ENCODE data around the gene GMDS.

GMDS gene

DNA sequence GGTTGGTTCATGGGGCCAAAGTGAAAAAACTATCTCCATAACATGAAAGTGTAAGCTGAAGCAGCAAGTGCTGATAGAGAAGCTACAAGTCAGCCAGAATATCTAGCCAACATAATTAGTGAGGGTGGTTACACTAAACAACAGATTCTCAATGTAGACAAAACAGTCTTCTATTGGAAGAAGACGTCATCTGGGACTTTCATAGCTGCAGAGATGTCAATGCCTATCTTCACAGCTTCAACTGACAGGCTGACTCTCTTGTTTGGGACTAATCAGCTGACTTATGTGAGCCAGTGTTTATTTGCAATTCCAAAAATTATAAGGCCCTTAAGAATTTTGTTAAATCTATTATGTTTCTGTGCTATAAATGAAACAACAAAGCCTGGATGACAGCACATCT, 63.2 kb downstream of the GMDS start:
- no peaks in the 10 kb centered on the region for H3K4me1 ChIP-seq (ENCODE audit: control insufficient read depth, insufficient read depth, low read length)
- WGBS (ENCODE audit: insufficient coverage, insufficient read length), result no CpG with 5 or more reads among the region's 1 CpG
- no peak overlapping the region for H3K4me3 ChIP-seq (ENCODE audit: low read length)
- DNase-seq (ENCODE audit: low read depth, low spot score), result no peak
- no peaks in the 10 kb centered on the region for H3K9me3 ChIP-seq (ENCODE audit: control insufficient read depth, insufficient read depth, low read length)
- no peaks in the 10 kb centered on the region for H3K36me3 ChIP-seq (ENCODE audit: control insufficient read depth, insufficient read depth, low read length)
- no peak overlapping the region for H3K27ac ChIP-seq (ENCODE audit: low read length)
- H3K27me3 ChIP-seq (ENCODE audit: control insufficient read depth, insufficient read depth, low read length), result no peaks in the 10 kb centered on the region

DNA sequence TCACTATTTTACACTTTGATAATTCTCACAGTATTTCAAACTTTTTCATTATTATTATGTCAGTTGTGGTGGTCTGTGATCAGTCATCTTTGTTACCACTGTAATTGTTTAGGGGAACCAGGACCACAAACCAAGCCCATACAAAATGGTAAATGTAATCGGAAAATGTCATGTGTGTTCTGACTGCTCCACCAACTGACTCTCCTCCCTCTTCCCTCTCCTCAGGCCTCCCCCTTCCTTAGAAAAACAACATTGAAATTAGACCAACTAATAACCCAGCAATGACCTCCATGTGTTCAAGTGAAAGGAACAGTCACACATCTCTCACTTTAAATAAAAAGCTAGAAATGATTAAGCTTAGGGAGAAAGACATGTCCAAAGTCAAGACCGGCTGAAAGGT, 63.8 kb downstream of the GMDS start:
- H3K36me3 ChIP-seq (ENCODE audit: control insufficient read depth, insufficient read depth, low read length), result no peaks in the 10 kb centered on the region
- no peaks in the 10 kb centered on the region for H3K27me3 ChIP-seq (ENCODE audit: control insufficient read depth, insufficient read depth, low read length)
- no peaks in the 10 kb centered on the region for H3K9me3 ChIP-seq (ENCODE audit: control insufficient read depth, insufficient read depth, low read length)
- DNase-seq (ENCODE audit: low read depth, low spot score), result no peak
- H3K4me1 ChIP-seq (ENCODE audit: control insufficient read depth, insufficient read depth, low read length), result no peaks in the 10 kb centered on the region
- no peak overlapping the region for H3K4me3 ChIP-seq (ENCODE audit: low read length)
- no peak overlapping the region for H3K27ac ChIP-seq (ENCODE audit: low read length)
- WGBS (ENCODE audit: insufficient coverage, insufficient read length), result no CpG with 5 or more reads among the region's 2 CpGs

DNA sequence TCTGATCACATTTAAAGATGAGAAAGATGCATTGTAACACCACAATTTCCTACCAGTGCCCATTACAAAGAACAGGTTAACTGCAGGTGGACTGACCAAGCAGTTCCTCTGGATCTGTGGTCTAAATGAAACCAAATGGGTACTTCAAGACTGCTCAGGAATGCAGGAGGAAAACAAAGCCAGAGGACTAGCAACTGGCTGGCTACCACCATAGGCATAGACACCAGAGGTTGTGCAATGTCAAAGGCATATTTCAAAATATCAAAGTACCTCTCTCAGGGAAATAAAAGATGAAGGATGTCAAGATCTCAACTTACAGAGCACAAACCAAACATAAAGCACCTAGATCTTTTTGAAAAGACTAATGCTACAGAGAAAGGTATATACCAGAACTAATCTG, 65.5 kb downstream of the GMDS start:
- no peaks in the 10 kb centered on the region for H3K4me1 ChIP-seq (ENCODE audit: control insufficient read depth, insufficient read depth, low read length)

DNA sequence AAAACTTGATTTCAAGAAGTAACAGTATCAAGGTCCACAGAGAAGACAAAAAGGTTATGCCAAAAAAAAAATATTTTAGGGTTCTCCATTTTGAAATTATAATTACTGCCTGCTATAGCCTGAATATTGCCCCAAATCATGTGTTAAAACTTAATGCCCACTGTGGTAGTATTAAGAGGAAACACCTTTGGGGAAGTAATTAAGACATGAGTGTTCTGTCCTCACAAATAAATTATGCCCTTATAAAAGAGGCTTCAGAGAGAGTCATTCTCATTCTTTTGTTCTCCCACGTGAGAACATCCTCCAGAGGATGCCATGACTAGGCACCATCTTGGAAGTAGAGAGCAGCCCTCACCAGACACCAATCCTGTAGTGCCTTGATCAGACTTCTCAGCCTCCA, 66.2 kb downstream of the GMDS start:
- no peak for DNase-seq (ENCODE audit: low read depth, low spot score)
- no CpG with 5 or more reads among the region's 1 CpG for WGBS (ENCODE audit: insufficient coverage, insufficient read length)
- Histone ChIP-seq H3K36me3 (ENCODE audit: control insufficient read depth, insufficient read depth, low read length) (no peaks in the 10 kb centered on the region), H3K4me1 (ENCODE audit: control insufficient read depth, insufficient read depth, low read length) (no peaks in the 10 kb centered on the region), H3K27ac (ENCODE audit: low read length) (no peak overlapping the region), H3K27me3 (ENCODE audit: control insufficient read depth, insufficient read depth, low read length) (no peaks in the 10 kb centered on the region), H3K4me3 (ENCODE audit: low read length) (no peak overlapping the region), H3K9me3 (ENCODE audit: control insufficient read depth, insufficient read depth, low read length) (no peaks in the 10 kb centered on the region)

More for the DNA sequence above, 65.5 kb downstream of the GMDS start:
- Histone ChIP-seq H3K4me3 (ENCODE audit: low read length) (no peak overlapping the region), H3K9me3 (ENCODE audit: control insufficient read depth, insufficient read depth, low read length) (no peaks in the 10 kb centered on the region), H3K27me3 (ENCODE audit: control insufficient read depth, insufficient read depth, low read length) (no peaks in the 10 kb centered on the region), H3K27ac (ENCODE audit: low read length) (no peak overlapping the region), H3K36me3 (ENCODE audit: control insufficient read depth, insufficient read depth, low read length) (no peaks in the 10 kb centered on the region)
- no peak for DNase-seq (ENCODE audit: low read depth, low spot score)

DNA sequence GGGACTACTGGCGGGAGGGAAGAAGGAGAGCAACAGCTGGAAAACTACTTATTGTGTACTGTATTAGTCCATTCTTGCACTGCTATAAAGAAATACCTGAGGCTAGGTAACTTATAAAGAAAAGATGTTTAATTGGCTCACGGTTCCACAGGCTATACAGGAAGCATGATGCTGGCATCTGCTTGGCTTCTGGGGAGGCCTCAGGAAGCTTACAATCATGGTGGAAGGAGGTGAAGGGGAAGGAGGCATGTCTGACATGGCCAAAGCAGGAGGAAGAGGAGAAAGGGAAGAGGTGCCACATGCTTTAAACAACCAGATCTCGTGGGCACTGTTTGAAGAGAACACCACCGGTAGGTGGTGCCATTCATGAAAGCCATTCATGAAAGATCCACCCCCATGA, 67.3 kb downstream of the GMDS start:
- H3K36me3 ChIP-seq (ENCODE audit: control insufficient read depth, insufficient read depth, low read length), result no peaks in the 10 kb centered on the region
- no peak for DNase-seq (ENCODE audit: low read depth, low spot score)
- no peak overlapping the region for H3K27ac ChIP-seq (ENCODE audit: low read length)
- no peak overlapping the region for H3K4me3 ChIP-seq (ENCODE audit: low read length)
- no peaks in the 10 kb centered on the region for H3K27me3 ChIP-seq (ENCODE audit: control insufficient read depth, insufficient read depth, low read length)
- no peaks in the 10 kb centered on the region for H3K9me3 ChIP-seq (ENCODE audit: control insufficient read depth, insufficient read depth, low read length)
- H3K4me1 ChIP-seq (ENCODE audit: control insufficient read depth, insufficient read depth, low read length), result no peaks in the 10 kb centered on the region
- WGBS (ENCODE audit: insufficient coverage, insufficient read length), result no CpG with 5 or more reads among the region's 4 CpGs

DNA sequence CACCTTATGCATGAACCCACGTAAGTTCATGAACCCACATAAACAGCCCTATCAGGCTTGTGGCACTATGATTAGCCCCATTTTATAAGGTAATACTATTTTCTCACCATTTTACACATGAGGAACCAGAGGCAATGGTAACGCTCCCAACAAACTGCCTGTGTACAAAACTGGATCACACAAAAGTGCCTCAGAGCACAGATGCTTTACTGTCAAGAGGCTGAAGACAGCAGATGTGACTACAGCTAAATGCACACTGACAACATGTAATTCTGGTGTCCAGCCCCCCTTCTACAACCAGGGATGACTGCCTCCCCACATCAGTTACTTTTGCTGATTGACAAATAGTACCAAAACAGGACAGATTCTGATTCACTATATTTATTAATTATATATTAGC, 69.6 kb downstream of the GMDS start:
- Histone ChIP-seq H3K4me3 (ENCODE audit: low read length) (no peak overlapping the region), H3K4me1 (ENCODE audit: control insufficient read depth, insufficient read depth, low read length) (no peaks in the 10 kb centered on the region), H3K27me3 (ENCODE audit: control insufficient read depth, insufficient read depth, low read length) (no peaks in the 10 kb centered on the region), H3K27ac (ENCODE audit: low read length) (no peak overlapping the region), H3K9me3 (ENCODE audit: control insufficient read depth, insufficient read depth, low read length) (no peaks in the 10 kb centered on the region), H3K36me3 (ENCODE audit: control insufficient read depth, insufficient read depth, low read length) (no peaks in the 10 kb centered on the region)
- no peak for DNase-seq (ENCODE audit: low read depth, low spot score)
- WGBS (ENCODE audit: insufficient coverage, insufficient read length), result no CpG with 5 or more reads among the region's 2 CpGs

DNA sequence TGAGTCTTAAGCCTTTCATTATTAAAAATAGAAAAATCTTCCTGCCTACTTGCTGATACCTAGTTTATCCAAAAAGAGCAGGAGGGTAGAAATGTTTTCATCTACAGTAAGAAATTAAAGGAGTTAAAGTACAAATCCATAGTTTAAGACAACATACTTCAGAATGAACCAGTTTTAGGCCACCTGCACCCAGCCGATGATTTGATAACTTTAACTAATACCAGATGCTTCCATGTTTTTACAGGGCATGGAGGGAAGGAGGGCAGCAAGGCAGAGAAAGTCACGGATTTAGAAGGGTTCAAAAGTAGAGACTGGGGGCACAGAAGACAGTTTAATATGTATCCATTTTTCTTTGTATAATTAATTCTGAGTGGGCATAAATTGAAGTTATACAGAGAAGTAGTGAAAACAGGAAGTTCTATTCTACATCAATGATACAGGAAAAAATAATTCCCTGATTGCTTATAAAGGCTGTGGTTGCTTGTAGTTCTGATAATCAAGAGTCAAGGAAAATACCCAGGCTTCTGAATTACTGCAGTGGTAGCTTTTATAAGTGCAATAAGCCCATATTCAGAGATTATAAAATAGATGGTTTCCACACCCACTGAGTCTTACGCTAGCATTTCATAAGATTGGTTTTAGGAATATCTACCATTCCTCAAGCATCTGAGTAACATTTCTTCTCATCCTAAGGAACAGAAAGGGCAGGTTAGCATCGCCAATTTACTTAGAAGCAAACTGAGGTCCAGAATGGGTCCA, 72.0 kb downstream of the GMDS start:
- no peaks in the 10 kb centered on the region for H3K36me3 ChIP-seq (ENCODE audit: control insufficient read depth, insufficient read depth, low read length)
- DNase-seq (ENCODE audit: low read depth, low spot score), result no peak
- no CpG with 5 or more reads among the region's 4 CpGs for WGBS (ENCODE audit: insufficient coverage, insufficient read length)

DNA sequence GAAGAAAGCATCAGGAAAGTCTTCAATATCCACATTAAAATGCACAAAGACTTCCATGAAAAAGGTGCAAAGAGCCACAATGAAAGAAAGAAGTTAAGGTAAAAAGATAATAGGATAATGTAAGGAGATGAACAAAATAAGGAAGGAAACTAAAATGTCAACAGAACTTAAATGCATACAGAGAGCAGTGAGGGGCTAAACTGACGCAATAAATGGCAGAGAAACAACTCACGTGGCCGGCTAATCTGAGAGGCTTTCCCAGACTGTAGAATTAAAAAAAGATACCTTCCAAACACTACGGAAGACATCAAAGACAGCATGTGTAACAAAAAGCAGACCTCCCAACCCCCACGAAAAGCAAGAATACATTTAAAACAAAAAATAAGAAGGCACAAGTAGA, 73.7 kb downstream of the GMDS start:
- DNase-seq (ENCODE audit: low read depth, low spot score), result no peak
- no peaks in the 10 kb centered on the region for H3K4me1 ChIP-seq (ENCODE audit: control insufficient read depth, insufficient read depth, low read length)
- no peak overlapping the region for H3K4me3 ChIP-seq (ENCODE audit: low read length)
- no peak overlapping the region for H3K27ac ChIP-seq (ENCODE audit: low read length)
- no peaks in the 10 kb centered on the region; the same call in 1 of the 2 replicates for H3K27me3 ChIP-seq (ENCODE audit: control insufficient read depth, insufficient read depth, low read length)
- WGBS (ENCODE audit: insufficient coverage, insufficient read length), result no CpG with 5 or more reads among the region's 5 CpGs
- no peaks in the 10 kb centered on the region for H3K9me3 ChIP-seq (ENCODE audit: control insufficient read depth, insufficient read depth, low read length)
- H3K36me3 ChIP-seq (ENCODE audit: control insufficient read depth, insufficient read depth, low read length), result no peaks in the 10 kb centered on the region

More for the DNA sequence above, 72.0 kb downstream of the GMDS start:
- Histone ChIP-seq H3K27ac (ENCODE audit: low read length) (no peak overlapping the region), H3K27me3 (ENCODE audit: control insufficient read depth, insufficient read depth, low read length) (no peaks in the 10 kb centered on the region), H3K4me3 (ENCODE audit: low read length) (no peak overlapping the region), H3K9me3 (ENCODE audit: control insufficient read depth, insufficient read depth, low read length) (no peaks in the 10 kb centered on the region), H3K4me1 (ENCODE audit: control insufficient read depth, insufficient read depth, low read length) (no peaks in the 10 kb centered on the region)

DNA sequence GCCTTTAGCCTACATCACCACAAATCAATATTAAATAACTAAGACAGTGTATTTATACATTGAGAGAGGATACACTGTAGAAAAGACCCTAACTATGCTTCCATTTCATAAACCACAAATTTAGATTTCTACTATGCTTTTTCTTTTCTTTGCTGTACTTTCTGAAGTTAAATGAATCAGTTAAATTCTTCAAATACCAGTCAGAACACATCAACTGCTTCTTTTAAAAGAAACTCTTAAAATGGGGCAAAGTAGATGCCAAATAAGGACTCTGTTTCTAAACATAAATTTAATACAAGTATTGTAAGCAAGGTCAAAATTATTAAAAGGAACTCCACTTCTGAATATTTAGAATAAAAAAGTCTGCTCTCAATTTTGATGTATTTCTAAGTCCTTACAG, 76.9 kb downstream of the GMDS start:
- Histone ChIP-seq H3K4me3 (ENCODE audit: low read length) (no peak overlapping the region), H3K27me3 (ENCODE audit: control insufficient read depth, insufficient read depth, low read length) (no peaks in the 10 kb centered on the region; the same call in 1 of the 2 replicates), H3K36me3 (ENCODE audit: control insufficient read depth, insufficient read depth, low read length) (no peaks in the 10 kb centered on the region), H3K9me3 (ENCODE audit: control insufficient read depth, insufficient read depth, low read length) (peaks cover 2% of the 10 kb centered on the region; the same call in 1 of the 2 replicates), H3K27ac (ENCODE audit: low read length) (no peak overlapping the region), H3K4me1 (ENCODE audit: control insufficient read depth, insufficient read depth, low read length) (peaks cover 1% of the 10 kb centered on the region; the same call in 1 of the 2 replicates)
- no peak for DNase-seq (ENCODE audit: low read depth, low spot score)

DNA sequence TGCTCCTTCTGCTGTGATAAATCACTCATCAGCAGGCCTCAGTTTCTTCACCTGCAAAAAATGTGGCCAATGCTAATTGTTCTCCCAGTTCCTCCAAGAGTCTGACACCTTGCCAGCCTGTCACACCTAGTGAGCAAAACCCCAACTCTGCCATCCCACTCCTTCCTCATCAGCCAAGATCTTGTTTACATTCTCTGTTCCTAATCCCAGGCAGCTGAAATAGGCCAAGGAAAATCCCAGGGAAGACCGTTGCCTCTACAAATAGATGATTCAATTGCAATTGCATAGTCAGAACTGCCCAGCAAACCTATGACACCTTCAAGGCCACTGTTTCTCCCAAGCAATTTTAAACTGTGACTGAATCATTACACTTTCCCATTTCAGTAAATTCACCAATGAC, 78.7 kb downstream of the GMDS start:
- no peaks in the 10 kb centered on the region; the same call in 1 of the 2 replicates for H3K27me3 ChIP-seq (ENCODE audit: control insufficient read depth, insufficient read depth, low read length)
- WGBS (ENCODE audit: insufficient coverage, insufficient read length), result no CpG with 5 or more reads among the region's 1 CpG
- peaks cover 1% of the 10 kb centered on the region; the same call in 1 of the 2 replicates for H3K4me1 ChIP-seq (ENCODE audit: control insufficient read depth, insufficient read depth, low read length)
- H3K36me3 ChIP-seq (ENCODE audit: control insufficient read depth, insufficient read depth, low read length), result no peaks in the 10 kb centered on the region
- no peak for DNase-seq (ENCODE audit: low read depth, low spot score)
- no peak overlapping the region for H3K27ac ChIP-seq (ENCODE audit: low read length)
- no peak overlapping the region for H3K4me3 ChIP-seq (ENCODE audit: low read length)
- H3K9me3 ChIP-seq (ENCODE audit: control insufficient read depth, insufficient read depth, low read length), result peaks cover 2% of the 10 kb centered on the region; the same call in 1 of the 2 replicates

DNA sequence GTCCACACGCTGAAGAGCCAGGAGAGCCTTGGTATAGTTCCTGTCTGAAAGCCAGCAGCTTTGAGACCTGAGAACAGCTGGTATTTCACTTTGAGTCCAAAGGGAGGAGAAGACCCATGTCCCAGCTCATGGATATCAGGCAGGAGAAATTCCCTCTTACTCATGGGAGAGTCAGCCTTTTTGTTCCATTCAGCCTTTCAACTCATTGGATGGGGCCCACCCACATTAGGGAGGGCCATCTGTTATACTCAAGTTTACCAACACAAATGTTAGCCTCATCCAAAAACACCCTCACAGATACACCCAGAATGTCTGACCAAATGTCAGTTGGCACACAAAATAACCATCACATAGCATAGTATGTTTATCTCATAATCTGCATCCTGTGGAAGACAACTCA, 80.1 kb downstream of the GMDS start:
- H3K36me3 ChIP-seq (ENCODE audit: control insufficient read depth, insufficient read depth, low read length), result no peaks in the 10 kb centered on the region
- H3K27ac ChIP-seq (ENCODE audit: low read length), result no peak overlapping the region
- peaks cover 1% of the 10 kb centered on the region; the same call in 1 of the 2 replicates for H3K4me1 ChIP-seq (ENCODE audit: control insufficient read depth, insufficient read depth, low read length)
- no CpG with 5 or more reads among the region's 1 CpG for WGBS (ENCODE audit: insufficient coverage, insufficient read length)
- H3K4me3 ChIP-seq (ENCODE audit: low read length), result no peak overlapping the region
- no peak for DNase-seq (ENCODE audit: low read depth, low spot score)
- H3K27me3 ChIP-seq (ENCODE audit: control insufficient read depth, insufficient read depth, low read length), result no peaks in the 10 kb centered on the region; the same call in 1 of the 2 replicates
- peaks cover 2% of the 10 kb centered on the region; the same call in 1 of the 2 replicates for H3K9me3 ChIP-seq (ENCODE audit: control insufficient read depth, insufficient read depth, low read length)
